ENCODE data around the gene ASPSCR1. TPM values are rescaled to one million over a fixed set of nuclear protein-coding genes. Genes with fewer than 3 reads are reported as not detected.
"Not testable (repeated sequence)": the region's sequence is repeated elsewhere in the genome, so short reads cannot be mapped to it uniquely, and the experiment has no call there.

The ASPSCR1 gene
- total and polyA plus RNA-seq, 2 donors, result 18.0 to 28.6 TPM

GRCh38 chr17:81976332-81977210, 858 bp upstream of the ASPSCR1 start:
- H3K4me1 ChIP-seq (ENCODE audit: insufficient read depth), result no peaks in the 10 kb centered on the region
- 27% methylated on average over 30 of the region's 30 CpGs for WGBS
- H3K27ac ChIP-seq (ENCODE audit: low read depth), result peak overlapping the region; percentile 88
- DNase-seq (ENCODE audit: extremely low spot score), result no peak
- H3K4me3 ChIP-seq (ENCODE audit: low read depth, low read length), result peak overlapping the region; percentile 94
- H3K36me3 ChIP-seq (ENCODE audit: insufficient read depth), result no peaks in the 10 kb centered on the region

- no peaks in the 10 kb centered on the region for H3K4me1 ChIP-seq (ENCODE audit: insufficient read depth)
- 89% methylated on average over 27 of the region's 27 CpGs for whole genome bisulfite sequencing
- no peak overlapping the region for H3K27ac ChIP-seq (ENCODE audit: low read depth)
- DNase-seq (ENCODE audit: extremely low spot score), result no peak
- no peak overlapping the region for H3K4me3 ChIP-seq (ENCODE audit: low read depth, low read length)
- H3K36me3 ChIP-seq (ENCODE audit: insufficient read depth), result no peaks in the 10 kb centered on the region
Measured at GRCh38 chr17:81978524-81979298, 1.3 kb downstream of the ASPSCR1 start.

DNA sequence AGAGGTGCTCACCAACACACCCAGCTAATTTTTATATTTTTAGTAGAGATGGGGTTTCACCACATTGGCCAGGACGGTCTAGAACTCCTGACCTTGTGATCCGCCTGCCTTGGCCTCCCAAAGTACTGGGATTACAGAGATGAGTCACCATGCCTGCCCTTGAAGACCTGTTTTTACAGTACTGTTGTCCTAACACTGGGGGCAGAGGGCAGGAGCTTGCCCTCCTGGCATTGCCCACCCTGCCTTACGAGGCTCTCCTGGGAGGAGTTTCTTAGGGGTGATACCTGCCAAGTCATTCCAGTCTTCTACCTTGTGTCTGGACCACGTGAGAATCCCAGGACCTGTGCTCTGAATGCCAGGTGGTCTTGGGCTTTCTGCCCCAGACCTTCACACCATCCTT, 2.7 kb downstream of the ASPSCR1 start:
- no peak for DNase-seq (ENCODE audit: extremely low spot score)
- Histone ChIP-seq H3K36me3 (ENCODE audit: insufficient read depth) (no peaks in the 10 kb centered on the region), H3K4me1 (ENCODE audit: insufficient read depth) (no peaks in the 10 kb centered on the region), H3K4me3 (ENCODE audit: low read depth, low read length) (no peak overlapping the region), H3K27ac (ENCODE audit: low read depth) (no peak overlapping the region)
- 89% methylated on average over 4 of the region's 4 CpGs for WGBS

GRCh38 chr17:81980707-81981343, 3.4 kb downstream of the ASPSCR1 start:
- DNase-seq (ENCODE audit: extremely low spot score), result no peak
- WGBS, result 89% methylated on average over 9 of the region's 9 CpGs
- Histone ChIP-seq H3K36me3 (ENCODE audit: insufficient read depth) (no peaks in the 10 kb centered on the region), H3K27ac (ENCODE audit: low read depth) (no peak overlapping the region), H3K4me3 (ENCODE audit: low read depth, low read length) (no peak overlapping the region), H3K4me1 (ENCODE audit: insufficient read depth) (no peaks in the 10 kb centered on the region)

- DNase-seq (ENCODE audit: extremely low spot score); H3K36me3 ChIP-seq (ENCODE audit: insufficient read depth); H3K4me3 ChIP-seq (ENCODE audit: low read depth, low read length); H3K27ac ChIP-seq (ENCODE audit: low read depth); H3K4me1 ChIP-seq (ENCODE audit: insufficient read depth): not testable (repeated sequence)
- 97% methylated on average over 12 of the region's 12 CpGs for WGBS
Measured at GRCh38 chr17:81981511-81981910, 4.1 kb downstream of the ASPSCR1 start.

DNA sequence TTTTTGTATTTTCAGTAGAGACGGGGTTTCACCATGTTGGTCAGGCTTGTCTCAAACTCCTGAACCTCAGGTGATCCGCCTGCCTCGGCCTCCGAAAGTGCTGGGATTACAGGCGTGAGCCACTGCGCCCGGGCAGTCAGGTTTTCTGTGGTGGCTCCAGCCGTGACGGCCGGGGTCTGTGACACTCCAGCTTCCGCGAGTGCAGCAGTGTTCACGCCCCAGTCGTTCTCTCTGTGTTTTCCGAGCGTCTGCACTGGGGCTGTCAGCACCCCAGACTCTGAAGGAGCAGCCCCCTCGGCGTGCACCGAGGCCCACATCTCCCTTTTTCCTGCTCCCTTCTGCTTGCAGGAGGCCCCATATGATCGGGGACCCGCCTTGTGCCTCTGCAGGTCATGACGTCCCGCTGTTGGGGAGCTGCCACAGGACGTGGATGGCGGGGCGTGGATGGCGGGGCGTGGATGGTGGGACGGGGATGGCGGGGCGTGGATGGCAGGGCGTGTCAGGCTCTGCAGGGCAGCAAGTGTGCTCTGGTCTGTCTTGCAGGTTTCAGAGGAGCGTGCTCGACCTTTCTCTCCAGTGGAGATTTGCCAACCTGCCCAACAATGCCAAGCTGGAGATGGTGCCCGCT, 5.7 kb downstream of the ASPSCR1 start:
- Histone ChIP-seq H3K4me1 (ENCODE audit: insufficient read depth) (no peaks in the 10 kb centered on the region), H3K27ac (ENCODE audit: low read depth) (no peak overlapping the region), H3K4me3 (ENCODE audit: low read depth, low read length) (no peak overlapping the region), H3K36me3 (ENCODE audit: insufficient read depth) (peaks cover 2% of the 10 kb centered on the region)
- DNase-seq (ENCODE audit: extremely low spot score), result no peak
- WGBS, result 93% methylated on average over 35 of the region's 35 CpGs

DNA sequence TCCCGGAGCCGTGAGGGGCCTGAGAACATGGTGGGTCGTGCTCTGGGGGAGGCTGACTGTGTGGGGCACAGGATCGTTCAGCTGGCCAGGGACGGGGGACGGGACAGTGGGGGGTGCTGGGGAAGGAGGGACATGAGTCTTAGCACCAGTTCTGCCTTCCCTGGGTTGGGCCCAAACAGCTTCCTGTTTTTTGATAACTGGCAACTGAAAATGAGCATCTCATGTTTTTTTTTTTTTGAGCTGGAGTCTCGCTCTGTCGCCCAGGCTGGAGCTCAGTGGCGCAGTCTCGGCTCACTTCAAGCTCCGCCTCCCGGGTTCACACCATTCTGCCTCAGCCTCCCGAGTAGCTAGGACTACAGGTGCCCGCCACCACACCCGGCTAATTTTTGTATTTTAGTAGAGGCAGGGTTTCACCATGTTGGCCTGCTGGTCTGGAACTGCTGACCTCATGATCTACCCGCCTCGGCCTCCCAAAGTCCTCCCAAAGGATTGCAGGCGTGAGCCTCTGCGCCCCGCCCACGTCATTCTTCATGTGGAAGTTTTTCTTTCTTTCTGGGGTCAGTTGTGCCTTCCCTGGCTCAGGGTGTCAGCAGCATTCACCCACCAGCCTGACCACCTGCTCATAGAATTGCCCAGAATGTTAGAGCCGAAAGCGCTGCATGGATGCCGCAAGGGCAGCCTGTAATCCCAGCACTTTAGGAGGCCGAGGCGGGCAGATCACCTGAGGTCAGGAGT, 6.4 kb downstream of the ASPSCR1 start:
- DNase-seq (ENCODE audit: extremely low spot score), result no peak
- H3K36me3 ChIP-seq (ENCODE audit: insufficient read depth), result peaks cover 2% of the 10 kb centered on the region
- 95% methylated on average over 26 of the region's 26 CpGs for WGBS
- H3K27ac ChIP-seq (ENCODE audit: low read depth), result no peak overlapping the region
- no peak overlapping the region for H3K4me3 ChIP-seq (ENCODE audit: low read depth, low read length)
- no peaks in the 10 kb centered on the region for H3K4me1 ChIP-seq (ENCODE audit: insufficient read depth)

DNA sequence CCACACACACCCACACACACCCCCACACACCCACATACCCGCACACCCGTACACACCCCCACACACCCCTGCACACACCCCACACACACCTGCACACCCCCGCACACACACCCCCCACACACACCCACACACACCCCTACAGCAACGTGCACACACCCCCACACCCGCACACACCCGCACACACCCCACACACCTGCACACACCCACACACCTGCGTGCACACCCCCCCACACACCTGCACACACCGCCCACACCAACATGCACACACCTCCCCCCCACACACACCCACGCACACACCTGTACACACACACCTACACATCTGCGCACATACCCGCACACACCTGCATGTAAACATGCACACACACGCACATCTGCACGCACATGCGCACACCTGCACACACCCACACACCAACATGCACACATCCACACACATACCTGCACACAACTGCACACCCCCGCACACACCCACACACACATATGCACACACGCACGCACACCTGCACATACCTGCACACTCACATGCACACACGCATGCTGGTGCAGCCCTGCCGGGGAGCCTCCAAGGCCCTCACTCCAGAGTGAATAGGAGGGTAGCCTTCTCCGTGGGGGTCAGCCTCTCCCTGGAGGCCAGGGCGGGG, 7.5 kb downstream of the ASPSCR1 start:
- WGBS, result 94% methylated on average over 21 of the region's 21 CpGs
- DNase-seq (ENCODE audit: extremely low spot score), result no peak
- Histone ChIP-seq H3K4me1 (ENCODE audit: insufficient read depth) (no peaks in the 10 kb centered on the region), H3K4me3 (ENCODE audit: low read depth, low read length) (no peak overlapping the region), H3K27ac (ENCODE audit: low read depth) (no peak overlapping the region), H3K36me3 (ENCODE audit: insufficient read depth) (peaks cover 2% of the 10 kb centered on the region)

DNA sequence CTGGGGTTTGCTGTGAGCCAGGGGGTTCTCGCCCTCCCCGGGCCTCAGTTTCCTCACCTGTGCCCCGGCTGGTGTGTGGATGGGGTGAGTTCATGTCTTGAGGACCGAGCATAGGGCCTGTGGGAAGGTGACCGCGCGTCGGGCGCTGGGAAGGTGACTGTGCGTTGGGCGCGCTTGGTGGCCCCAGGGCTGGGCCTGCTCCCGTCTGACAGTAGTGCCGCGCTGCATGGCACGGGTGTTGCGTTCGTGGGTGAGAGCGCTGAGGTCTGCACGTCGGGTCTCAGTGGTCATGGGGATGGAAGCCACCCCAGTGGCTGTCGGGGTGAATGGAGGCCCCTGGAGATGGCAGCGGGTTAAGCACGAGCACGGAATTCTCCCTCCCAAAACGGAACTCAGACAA, 9.2 kb downstream of the ASPSCR1 start:
- Histone ChIP-seq H3K4me1 (ENCODE audit: insufficient read depth) (no peaks in the 10 kb centered on the region), H3K4me3 (ENCODE audit: low read depth, low read length) (no peak overlapping the region), H3K36me3 (ENCODE audit: insufficient read depth) (peaks cover 2% of the 10 kb centered on the region), H3K27ac (ENCODE audit: low read depth) (no peak overlapping the region)
- WGBS, result 96% methylated on average over 26 of the region's 26 CpGs
- DNase-seq (ENCODE audit: extremely low spot score), result no peak

GRCh38 chr17:81987161-81987770, 9.8 kb downstream of the ASPSCR1 start:
- Histone ChIP-seq H3K4me1 (ENCODE audit: insufficient read depth) (no peaks in the 10 kb centered on the region), H3K36me3 (ENCODE audit: insufficient read depth) (peaks cover 2% of the 10 kb centered on the region), H3K27ac (ENCODE audit: low read depth) (no peak overlapping the region), H3K4me3 (ENCODE audit: low read depth, low read length) (no peak overlapping the region)
- DNase-seq (ENCODE audit: extremely low spot score), result no peak
- WGBS, result 93% methylated on average over 26 of the region's 26 CpGs

DNA sequence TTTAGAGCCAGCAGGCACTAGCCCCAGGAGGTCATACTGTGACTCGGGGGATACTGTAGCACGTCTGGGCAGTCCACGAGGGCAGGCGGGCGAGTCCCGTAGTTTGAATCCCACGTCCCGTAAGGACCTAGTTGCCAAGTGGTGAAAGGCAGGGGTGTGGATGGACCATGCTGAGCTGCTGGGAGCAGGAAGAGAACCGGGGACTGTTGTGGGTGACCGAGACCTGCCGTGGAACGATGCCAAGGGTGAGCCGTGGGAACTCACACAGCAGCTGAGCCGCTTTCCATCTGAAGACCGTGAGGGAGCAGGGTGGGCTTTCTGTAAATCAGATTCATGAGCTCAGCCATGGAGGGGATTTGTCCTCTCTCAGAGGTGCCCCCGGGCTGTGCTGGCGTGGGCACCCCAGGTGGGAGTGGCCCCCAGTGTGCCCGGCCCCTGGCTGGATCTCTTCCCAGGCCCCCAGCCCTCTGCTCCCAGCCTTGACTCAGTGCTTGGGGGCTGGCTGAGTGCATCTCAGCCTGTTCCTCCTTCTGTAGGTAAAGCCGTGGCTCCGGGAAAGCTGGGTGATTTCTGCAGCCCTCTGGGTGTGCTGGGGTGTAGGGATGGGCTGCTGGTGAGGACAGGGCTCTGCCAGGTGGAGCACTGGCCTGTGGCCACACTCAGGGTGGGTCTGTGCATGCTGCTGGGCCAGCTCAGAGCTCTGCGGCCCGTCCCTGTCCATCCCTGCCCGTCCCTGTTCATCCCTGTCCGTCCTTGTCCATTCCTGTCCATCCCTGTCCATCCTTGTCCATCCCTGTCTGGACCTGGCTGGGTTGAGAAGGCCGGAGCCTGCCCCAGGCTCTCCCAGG, 13.6 kb downstream of the ASPSCR1 start:
- Histone ChIP-seq H3K4me1 (ENCODE audit: insufficient read depth) (no peaks in the 10 kb centered on the region), H3K4me3 (ENCODE audit: low read depth, low read length) (no peak overlapping the region), H3K36me3 (ENCODE audit: insufficient read depth) (peaks cover 2% of the 10 kb centered on the region), H3K27ac (ENCODE audit: low read depth) (no peak overlapping the region)
- DNase-seq (ENCODE audit: extremely low spot score), result no peak
- 84% methylated on average over 25 of the region's 25 CpGs for WGBS

Data from urinary bladder (tissue), 4 donors.